Right atrium auricular region (tissue), 2 donors: ENCODE data around the gene METAP1D. TPM values are rescaled to one million over a fixed set of nuclear protein-coding genes. Genes with fewer than 3 reads are reported as not detected.
"Not testable (repeated sequence)": the region's sequence is repeated elsewhere in the genome, so short reads cannot be mapped to it uniquely, and the experiment has no call there.

Experiments used
- DNase-seq: peaks from one replicate; pipeline ENCODE4 v3.0.0-alpha.2; 2019; ENCODE audit warnings: low spot score
- H3K27ac ChIP-seq, 2 donors: fragments of 200-600 bp; sonication (generic); 1 replicate in 1 of 2; 2 replicates in 1 of 2; pipeline ENCODE4 v1.5.1; 2016 to 2019
- H3K27me3 ChIP-seq, 2 donors: fragments of 200-600 bp; sonication (generic); one replicate each; pipeline versions ENCODE4 v1.5.1 to v1.6.0; 2017 to 2019
- H3K36me3 ChIP-seq: fragments of 200-600 bp; sonication (generic); one replicate; pipeline ENCODE4 v1.5.1; 2016
- H3K4me1 ChIP-seq, 2 donors: fragments of 200-600 bp; sonication (generic); one replicate each; pipeline versions ENCODE4 v1.5.1 to v1.6.0; 2017 to 2019
- H3K4me3 ChIP-seq, 2 donors: fragments of 200-600 bp; sonication (generic); 1 replicate in 1 of 2; 2 replicates in 1 of 2; pipeline ENCODE4 v1.5.1; 2017 to 2019; ENCODE audit warnings: mild to moderate bottlenecking in 1 of 2, moderate library complexity in 1 of 2
- H3K9me3 ChIP-seq, 2 donors: fragments of 200-600 bp; sonication (generic); one replicate each; pipeline ENCODE4 v1.5.1; 2019
- CTCF ChIP-seq, 2 donors: fragments of 200-600 bp; sonication (generic); IDR thresholded peaks; one replicate each; pipeline ENCODE4 v1.5.1; 2019; ENCODE audit warnings: antibody characterized with exemption in 2 of 2
- total RNA-seq, 2 donors: library from RNA; depleted of rRNA; stranded (reverse); fragments of >200 nt; gene quantifications; one replicate each; pipeline ENCODE4 v1.1.0, GENCODE V29; 2016

Gene METAP1D
- total RNA-seq, 2 donors from 2014 or later, result 2.3 to 4.7 TPM

GRCh38 chr2:172109256-172109987 is 109.7 kb downstream of the METAP1D start:
- peaks cover 35 to 43% of the 10 kb centered on the region in 2 donors for H3K27me3 ChIP-seq

GRCh38 chr2:172109988-172110811 is 110.4 kb downstream of the METAP1D start:
- H3K4me1 ChIP-seq, result peaks cover 0 to 22% of the 10 kb centered on the region in 2 donors
- no peak overlapping the region for H3K4me3 ChIP-seq
- TF ChIP-seq CTCF (IDR thresholded peaks at IDR 0.05), result no peak

More at GRCh38 chr2:172109256-172109987, 109.7 kb downstream of the METAP1D start:
- Histone ChIP-seq H3K27ac (no peak overlapping the region), H3K4me3 (no peak overlapping the region), H3K36me3 (no peaks in the 10 kb centered on the region), H3K4me1 (peaks cover 0 to 22% of the 10 kb centered on the region in 2 donors), H3K9me3 (no peaks in the 10 kb centered on the region)
- no peak for TF ChIP-seq CTCF (IDR thresholded peaks at IDR 0.05)
- DNase-seq, result no peak

GRCh38 chr2:172113617-172114016 is 113.9 kb downstream of the METAP1D start:
- H3K36me3 ChIP-seq, result no peaks in the 10 kb centered on the region
- H3K4me1 ChIP-seq, result no peaks in the 10 kb centered on the region
- no peaks in the 10 kb centered on the region for H3K9me3 ChIP-seq
- H3K27ac ChIP-seq, result no peak overlapping the region
- no peak for DNase-seq
- peaks cover 1 to 4% of the 10 kb centered on the region in 2 donors for H3K27me3 ChIP-seq
- TF ChIP-seq CTCF (IDR thresholded peaks at IDR 0.05), result peak in 1 of 2 donors; percentile 55
- H3K4me3 ChIP-seq, result no peak overlapping the region

More at GRCh38 chr2:172109988-172110811, 110.4 kb downstream of the METAP1D start:
- Histone ChIP-seq H3K27me3 (peaks cover 34 to 36% of the 10 kb centered on the region in 2 donors), H3K36me3 (no peaks in the 10 kb centered on the region), H3K27ac (no peak overlapping the region), H3K9me3 (no peaks in the 10 kb centered on the region)
- DNase-seq, result no peak

GRCh38 chr2:172114176-172114575 is 114.4 kb downstream of the METAP1D start:
- H3K4me1 ChIP-seq, H3K4me3 ChIP-seq, H3K27ac ChIP-seq, H3K27me3 ChIP-seq, H3K36me3 ChIP-seq, DNase-seq, H3K9me3 ChIP-seq: not testable (repeated sequence)

GRCh38 chr2:172114579-172114978 is 114.8 kb downstream of the METAP1D start:
- no peak for DNase-seq
- no peaks in the 10 kb centered on the region for H3K4me1 ChIP-seq
- H3K27me3 ChIP-seq, result no peaks in the 10 kb centered on the region

More at GRCh38 chr2:172114579-172114978, 114.8 kb downstream of the METAP1D start:
- Histone ChIP-seq H3K4me3 (no peak overlapping the region), H3K9me3 (no peaks in the 10 kb centered on the region), H3K27ac (no peak overlapping the region), H3K36me3 (no peaks in the 10 kb centered on the region)
- no peak for TF ChIP-seq CTCF (IDR thresholded peaks at IDR 0.05)
